T1000 (cell line): ENCODE measurements around the gene MPG.
"Not testable (repeated sequence)": the region's sequence is repeated elsewhere in the genome, so short reads cannot be mapped to it uniquely, and the experiment has no call there.

ENCODE experiments used
- DNase-seq: peaks from one replicate; lab custom pipeline; 2025; ENCODE audit warnings: mixed read lengths; lab: John Stamatoyannopoulos, UW

The MPG gene

GRCh38 chr16:112153-112840, 34.3 kb downstream of the MPG start:
- DNase-seq, result no peak

GRCh38 chr16:114327-114726, 36.3 kb downstream of the MPG start:
- DNase-seq, result no peak

DNA sequence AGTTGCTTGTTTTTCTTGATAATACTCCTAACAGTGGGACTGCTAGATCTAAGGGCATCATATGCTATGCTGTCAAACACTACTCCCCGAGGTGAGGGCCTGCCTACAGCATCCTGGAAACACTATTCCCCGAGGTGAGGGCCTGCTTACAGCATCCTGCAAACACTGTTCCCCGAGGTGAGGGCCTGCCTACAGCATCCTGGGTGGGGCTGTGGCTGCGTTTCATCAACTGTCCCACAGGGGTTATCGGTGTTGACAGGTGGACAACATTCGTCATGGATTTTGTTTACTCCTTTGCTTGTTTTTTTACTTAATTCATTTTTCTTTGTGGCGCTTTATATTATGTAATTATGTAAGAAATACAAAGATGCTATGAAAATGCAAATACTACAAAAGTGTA, 38.0 kb downstream of the MPG start:
- DNase-seq, result no peak

- peak; percentile 16 for DNase-seq
Observed at GRCh38 chr16:117379-118365, 39.6 kb downstream of the MPG start.

DNA sequence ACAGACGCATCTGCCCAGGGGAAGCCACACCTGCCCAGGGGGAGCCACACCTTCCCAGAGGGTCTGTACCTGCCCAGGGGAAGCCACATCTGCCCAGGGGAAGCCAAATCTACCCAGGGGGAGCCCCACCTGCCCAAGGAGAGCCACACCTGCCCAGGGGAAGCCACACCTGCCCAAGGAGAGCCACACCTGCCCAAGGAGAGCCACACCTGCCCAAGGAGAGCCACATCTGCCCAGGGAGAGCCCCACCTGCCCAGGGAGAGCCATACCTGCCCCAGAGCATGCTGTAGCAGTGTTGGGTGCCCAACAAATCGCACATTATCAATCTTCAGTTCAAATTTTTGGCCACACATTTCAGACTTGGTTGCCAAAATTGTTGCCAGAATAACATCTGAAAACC, 40.8 kb downstream of the MPG start:
- no peak for DNase-seq

GRCh38 chr16:119295-119694, 41.3 kb downstream of the MPG start:
- no peak for DNase-seq

DNA sequence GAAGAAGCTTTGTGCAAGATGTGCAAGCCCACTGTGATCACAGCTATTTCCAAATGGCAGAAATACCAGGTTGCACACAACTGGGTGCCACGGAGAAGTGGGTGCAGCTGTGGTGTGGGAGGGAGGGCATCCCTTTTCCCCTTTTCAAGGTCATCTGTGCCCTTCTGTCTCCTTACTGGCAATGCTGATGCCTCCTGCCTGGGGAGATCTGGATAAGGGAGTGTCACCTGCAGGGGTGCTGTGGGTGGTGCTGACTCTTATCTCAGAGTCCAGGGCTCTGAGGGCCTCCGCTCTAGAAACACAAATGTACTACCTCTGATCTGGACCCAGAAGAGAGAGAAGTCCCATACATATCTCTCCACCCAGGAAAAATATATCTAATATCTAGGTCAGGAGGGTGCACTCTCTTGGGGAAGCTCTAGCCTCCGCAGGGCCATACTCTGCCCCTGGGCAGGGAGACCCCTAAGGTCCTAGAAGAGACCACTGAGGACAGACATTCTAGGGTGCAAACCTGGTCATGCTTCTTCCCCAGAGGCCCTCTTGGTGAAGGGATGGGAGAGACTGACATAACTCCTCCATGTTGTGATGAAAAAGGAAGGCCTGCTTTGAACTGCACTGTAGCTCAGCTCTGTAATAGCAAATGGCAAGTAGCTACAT, 41.9 kb downstream of the MPG start:
- DNase-seq, result no peak

DNA sequence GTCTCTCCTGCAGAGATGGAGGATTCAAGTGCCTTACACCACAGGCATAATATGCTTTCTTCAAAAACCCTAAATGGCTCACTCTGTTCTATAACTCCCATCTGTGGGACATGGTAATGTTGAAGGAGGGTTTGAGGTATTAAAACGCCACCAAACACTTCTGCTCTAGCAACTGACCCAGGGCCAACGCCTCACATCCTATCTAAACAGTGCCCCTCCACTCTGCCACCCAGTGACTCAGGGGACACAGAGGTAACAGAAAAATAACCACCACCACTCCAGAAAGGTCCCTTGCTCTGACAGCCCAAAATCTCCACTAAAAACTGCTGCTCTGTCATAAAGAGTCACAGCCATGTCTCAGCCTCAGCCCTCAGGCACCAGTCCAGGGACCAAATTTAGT, 42.7 kb downstream of the MPG start:
- DNase-seq, result no peak

DNA sequence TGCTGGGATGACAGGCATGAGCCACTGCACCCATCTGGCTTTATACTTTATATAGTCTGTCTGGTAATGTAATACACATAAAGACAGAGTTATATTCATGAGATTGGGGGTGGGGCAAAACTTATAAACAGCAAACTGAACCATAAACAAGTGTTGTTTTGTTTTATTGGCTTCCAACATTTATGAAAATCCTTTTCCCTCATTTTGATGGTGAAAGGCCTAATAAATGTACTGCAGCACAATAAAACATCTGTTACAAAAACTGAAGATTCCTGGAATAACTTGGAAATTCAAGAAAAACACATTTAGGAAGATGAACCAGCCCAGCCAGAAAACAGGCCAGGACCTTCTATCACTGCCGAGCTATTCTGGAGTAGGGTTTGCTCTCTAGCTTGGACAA, 44.3 kb downstream of the MPG start:
- DNase-seq, result no peak

- DNase-seq, result not testable (repeated sequence)
Observed at GRCh38 chr16:123558-124350, 45.7 kb downstream of the MPG start.

DNA sequence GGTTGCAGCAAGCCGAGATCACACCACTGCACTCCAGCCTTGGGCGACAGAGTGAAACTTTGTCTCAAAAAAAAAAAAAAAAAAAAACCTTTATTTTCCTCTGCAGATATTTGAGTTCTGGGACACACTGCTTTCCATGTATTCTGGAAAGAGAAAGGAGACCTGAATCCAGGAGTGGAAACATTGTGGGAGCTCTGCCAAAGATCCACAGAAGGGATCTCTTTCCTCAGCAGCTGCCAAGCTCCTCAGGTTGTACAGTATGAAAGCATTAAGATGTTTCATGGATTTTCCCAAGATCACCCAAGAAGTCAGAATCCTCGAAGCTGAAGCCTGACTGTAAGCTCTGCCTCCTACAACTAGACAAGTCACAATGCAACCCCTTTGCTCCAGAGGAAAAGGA, 47.0 kb downstream of the MPG start:
- DNase-seq, result no peak

GRCh38 chr16:129075-129474, 51.0 kb downstream of the MPG start:
- no peak for DNase-seq

DNA sequence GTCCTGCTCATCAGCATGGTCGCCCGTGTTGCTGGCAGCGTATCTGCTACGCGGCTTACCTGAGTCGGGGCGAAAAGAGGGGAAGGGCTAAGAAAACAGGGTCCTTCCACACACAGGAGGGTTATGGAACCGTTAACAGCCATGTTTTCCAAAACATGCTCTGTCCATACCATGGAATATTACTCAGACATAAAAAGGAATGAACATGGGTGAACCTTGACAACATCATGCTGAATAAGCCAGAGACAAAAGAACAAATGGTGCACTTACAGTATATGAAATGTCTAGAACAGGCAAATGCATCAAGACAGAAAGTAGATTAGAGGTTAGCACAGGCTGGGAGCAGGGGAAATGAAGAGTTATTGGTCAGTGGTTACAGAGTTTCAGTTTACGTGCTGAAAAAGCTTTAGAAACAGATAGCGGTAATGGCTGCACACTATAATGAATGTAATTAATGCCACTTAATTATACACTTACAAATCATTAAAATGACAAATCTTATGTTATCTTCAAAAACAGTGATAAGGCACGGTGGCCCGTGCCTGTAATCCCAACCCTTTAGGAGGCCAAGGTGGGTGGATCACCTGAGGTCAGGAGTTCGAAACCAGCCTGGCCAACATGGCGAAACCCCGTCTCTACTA, 52.6 kb downstream of the MPG start:
- no peak for DNase-seq

GRCh38 chr16:132120-132519, 54.1 kb downstream of the MPG start:
- no peak for DNase-seq

DNA sequence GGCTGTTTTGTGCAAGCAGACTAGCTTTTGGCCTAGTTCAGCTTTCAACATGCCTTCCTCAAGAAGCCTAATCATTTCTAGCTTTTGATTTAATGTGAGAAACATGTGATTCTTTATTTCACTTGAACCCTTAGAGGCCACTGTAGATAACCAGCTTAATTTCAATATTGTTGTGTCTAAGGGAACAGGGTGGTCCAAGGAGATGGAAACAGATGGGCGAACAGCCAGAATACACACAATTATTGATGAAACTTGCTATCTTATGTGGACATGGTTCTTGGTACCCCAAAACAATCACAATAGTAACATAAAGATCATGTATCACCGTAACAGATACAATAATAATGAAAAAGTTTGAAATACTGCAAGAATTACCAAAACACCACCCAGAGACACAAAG, 55.7 kb downstream of the MPG start:
- DNase-seq, result no peak
